Posterior vena cava (tissue), 2 donors: Measurements from ENCODE around the gene HOXA9. TPM values are rescaled to one million over a fixed set of nuclear protein-coding genes. Genes with fewer than 3 reads are reported as not detected.

ENCODE experiments used
- DNase-seq: peaks from one replicate; pipeline ENCODE4 v3.0.0-alpha.2; 2020; ENCODE audit warnings: low spot score
- intact Hi-C, 2 donors: fragments of 100-400 bp; cut with DNase I; formaldehyde crosslinking; loops; one replicate each; pipeline versions ENCODE4 v1.14.1 to v1.14.2; 2022 to 2023
- total RNA-seq, 2 donors: library from RNA; stranded (reverse); fragmentation: NEBNext Ultra II Directional; extraction: Animal tissue kit (Norgen Biotek cat#: 25700); gene quantifications; one replicate each; pipeline ENCODE4 v1.2.1, GENCODE V29; 2021
- donor health status: DM: yes; HTN: yes; CAD: no.
- donor health status: DM: yes; HTN: yes; CAD: no.

The HOXA9 gene
- total RNA-seq, 2 donors from 2014 or later: 7.4 TPM

GRCh38 chr7:27192546-27193334 lies 27.4 kb upstream of the HOXA9 start:
- intact Hi-C loops: loop anchor here in 1 of 2 donors (10.0 kb wide), 1 partner anchor 902 kb away; no protein-coding TSS in a partner anchor
- DNase-seq: peak; percentile 77

DNA sequence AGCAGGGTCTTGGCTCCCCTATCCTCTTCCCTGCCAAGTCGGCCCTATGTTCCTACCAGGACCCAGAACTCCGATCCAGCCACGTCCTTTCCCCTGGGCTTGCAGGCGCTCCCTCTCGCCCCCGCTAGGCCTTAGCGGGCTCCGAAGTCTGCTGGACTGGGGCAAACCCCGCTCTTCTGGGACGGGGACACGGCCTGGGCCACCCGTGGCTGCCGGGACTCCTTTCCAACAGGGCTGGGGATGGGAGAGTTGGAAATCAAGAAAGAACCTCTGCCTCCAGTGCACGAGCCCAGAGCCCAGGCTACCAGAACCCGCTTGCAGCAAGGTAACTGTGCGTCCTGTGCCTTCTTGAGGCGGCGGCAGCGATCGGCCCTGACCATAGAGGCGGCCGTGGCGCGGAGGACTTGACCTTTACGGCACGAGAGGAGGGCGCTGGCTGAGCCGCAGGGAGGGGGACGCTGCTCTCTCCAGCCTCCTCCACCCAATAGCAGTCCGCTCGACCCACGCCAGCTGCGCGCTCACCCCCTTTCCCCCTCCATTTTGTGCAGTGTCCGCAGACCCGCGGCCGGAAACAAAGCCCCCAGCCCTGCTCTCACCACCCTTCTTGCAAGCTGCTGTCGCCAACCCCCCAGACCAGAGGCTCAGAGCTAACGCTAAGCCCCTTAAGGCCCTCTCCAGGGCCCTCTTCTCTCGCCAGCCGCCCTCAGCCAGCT lies 26.7 kb upstream of the HOXA9 start:
- DNase-seq: peak; percentile 78
- intact Hi-C loops: loop anchor here in 1 of 2 donors (10.0 kb wide), 1 partner anchor 903 kb away; no protein-coding TSS in a partner anchor

DNA sequence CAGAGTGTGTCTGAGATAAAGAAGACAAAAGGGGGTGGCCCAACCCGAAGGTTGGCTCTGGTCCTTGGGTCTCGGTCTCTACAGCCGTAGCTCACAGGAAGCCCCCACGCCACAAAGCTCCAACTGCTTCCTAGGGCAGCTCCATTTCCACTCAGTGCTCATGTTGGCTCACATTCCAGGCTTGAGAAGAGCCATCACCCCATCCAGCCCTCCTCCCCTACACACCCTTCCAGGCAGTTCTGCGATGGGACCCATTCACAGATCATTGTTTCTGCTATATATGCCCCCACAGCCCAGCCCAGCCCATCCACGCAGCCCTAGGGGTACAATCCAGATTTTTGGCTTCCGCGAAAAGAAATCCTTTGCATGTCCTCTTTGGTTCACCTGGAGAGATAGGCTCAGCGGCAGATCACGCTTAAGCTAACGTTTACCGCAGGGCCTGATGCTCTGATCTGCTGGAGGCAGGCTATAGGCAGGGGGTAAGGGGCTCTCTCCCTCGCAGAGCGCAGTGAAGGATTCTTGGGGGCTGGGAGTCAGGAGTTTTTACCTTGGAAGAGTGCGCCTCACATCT lies 25.9 kb upstream of the HOXA9 start:
- DNase-seq: peak; percentile 44
- intact Hi-C loops: loop anchor here in 1 of 2 donors (10.0 kb wide), 1 partner anchor 904 kb away; no protein-coding TSS in a partner anchor

DNA sequence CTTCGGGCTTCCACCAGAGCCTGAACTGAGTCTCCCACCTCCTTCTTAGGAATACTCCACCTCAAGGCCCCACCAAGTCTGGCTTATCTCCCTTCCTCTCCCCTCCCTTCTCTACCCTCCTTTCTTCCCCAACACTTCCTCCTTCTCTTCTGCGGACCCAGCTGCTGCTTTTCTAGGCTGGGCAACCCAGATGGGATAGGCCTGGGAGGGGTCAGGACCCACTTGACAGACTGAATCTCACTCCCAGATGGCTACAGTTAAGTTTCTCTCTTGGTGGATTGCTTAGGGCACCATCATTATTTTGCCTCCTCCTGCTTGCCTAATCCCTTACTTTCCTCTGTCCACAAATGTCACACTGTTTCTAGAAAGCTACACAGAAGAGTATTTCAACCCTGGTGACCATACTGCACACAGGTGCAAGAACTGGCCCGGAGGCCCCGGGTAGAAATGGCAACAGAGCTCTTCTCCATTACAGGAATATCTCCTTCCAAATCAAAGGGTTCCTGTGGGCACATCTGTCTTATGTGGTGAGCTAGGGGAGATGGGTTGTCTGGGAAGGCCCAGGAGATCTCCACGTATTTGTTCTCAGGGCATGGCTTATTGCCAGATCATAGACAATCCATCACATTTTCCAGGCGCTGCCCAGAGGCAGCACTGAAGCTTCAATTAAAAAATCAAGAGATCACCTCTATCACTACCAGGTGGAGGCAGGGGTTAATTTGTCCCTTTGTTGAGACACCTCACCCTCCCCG lies 24.8 kb upstream of the HOXA9 start:
- no peak for DNase-seq
- intact Hi-C loops: loop anchor here in 1 of 2 donors (10.0 kb wide), 1 partner anchor 905 kb away; no protein-coding TSS in a partner anchor

DNA sequence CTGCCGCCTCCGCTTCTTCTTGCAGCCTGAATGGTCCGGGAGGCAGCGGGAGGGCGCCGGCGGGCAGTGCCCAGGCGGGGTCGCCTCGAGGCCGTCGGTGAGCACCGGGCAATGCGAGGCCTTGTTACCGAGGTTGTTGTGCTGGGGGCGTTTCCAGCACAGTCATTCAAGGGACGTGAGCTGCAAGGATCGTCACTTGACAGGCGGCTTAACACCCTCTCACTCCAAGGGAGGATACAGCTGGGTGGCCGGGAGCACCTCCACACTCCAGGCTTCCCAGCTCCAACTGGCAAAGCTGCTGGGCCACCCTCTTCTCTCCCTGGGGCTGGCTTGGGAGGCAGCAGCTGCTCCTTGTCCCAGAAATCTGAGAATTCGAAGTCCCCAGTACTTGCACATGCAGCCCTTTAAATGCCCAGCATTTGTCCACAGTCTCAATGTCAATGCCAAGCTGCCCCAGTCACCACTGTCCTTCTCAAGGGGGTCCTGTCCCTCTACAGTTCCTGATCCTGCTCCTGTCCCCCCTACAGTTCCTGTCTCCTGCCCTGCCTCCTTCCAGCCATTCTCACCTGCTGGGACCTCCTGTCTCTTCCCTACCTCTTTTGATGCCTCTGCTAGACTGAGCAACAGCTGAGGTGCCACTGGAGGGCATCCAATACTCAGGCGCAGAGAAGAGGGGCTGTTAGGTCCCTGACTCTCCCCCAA lies 24.1 kb upstream of the HOXA9 start:
- DNase-seq: no peak
- intact Hi-C loops: no loop called here

GRCh38 chr7:27188386-27189294 lies 23.3 kb upstream of the HOXA9 start:
- DNase-seq: peak; percentile 85
- intact Hi-C loops: no loop called here

GRCh38 chr7:27187475-27188385 lies 22.4 kb upstream of the HOXA9 start:
- peak; percentile 78 for DNase-seq
- intact Hi-C loops: no loop called here

- intact Hi-C loops: no loop called here
- no peak for DNase-seq
These were observed 21.5 kb upstream of the HOXA9 start for GRCh38 chr7:27186668-27187474.

DNA sequence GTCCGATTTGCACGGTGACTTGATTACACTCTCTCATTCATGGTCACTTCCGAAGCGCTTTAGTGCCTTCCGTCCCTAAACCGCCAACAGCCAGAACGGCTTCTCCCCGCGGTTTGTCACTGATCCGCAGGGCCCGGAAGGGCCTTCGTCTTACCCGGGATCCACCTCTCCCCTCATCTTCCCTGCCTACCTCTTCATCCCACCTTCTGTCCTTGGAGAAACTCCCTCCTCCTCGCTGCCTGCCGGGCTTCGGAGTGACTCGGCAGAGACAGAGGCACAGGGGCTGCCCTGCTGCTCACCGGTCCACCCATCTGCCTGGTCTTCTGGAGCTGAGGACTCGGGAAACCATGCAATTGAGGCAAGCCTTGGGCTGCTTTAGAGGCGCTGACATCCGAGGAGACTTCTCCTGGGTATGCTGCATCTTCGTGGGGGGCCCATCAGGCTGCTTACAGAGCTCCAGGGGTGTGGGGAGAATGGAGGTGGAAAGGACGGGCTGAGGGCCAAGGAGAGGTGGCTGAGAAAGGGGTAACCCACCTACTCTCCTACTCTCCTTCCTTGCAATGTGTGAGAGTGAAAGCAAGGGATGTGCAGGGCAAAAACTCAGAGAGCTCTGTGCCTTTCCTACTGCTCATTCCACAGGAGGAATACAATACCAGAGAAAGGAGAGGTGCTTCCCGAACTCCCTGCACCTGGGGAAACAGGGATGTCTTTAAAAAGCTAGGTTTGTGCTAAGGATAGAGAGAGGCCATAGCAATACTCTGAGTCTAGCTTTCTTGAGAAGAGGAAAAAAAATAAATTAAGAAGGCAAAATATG lies 20.7 kb upstream of the HOXA9 start:
- intact Hi-C loops: no loop called here
- peak; percentile 47 for DNase-seq

- intact Hi-C loops: no loop called here
- peak; percentile 76 for DNase-seq
These were observed 19.9 kb upstream of the HOXA9 start, which contains the start of gene HOXA11 for GRCh38 chr7:27185013-27185853. Gene HOXA11 (minus strand): TSS chr7:27185232. CDS start chr7:27185144, 88 bp downstream.

GRCh38 chr7:27184337-27185012 lies 19.1 kb upstream of the HOXA9 start:
- intact Hi-C loops: no loop called here
- DNase-seq: peak; percentile 83

- intact Hi-C loops: no loop called here
- DNase-seq: no peak
These were observed 18.5 kb upstream of the HOXA9 start for GRCh38 chr7:27183682-27184336.
